A549 (cell line): ENCODE results near the gene BNC2.

Experiments used
- CHD2 ChIP-seq: fragments of 150-350 bp; IDR thresholded peaks from 2 replicates; pipeline ENCODE4 v1.6.1; 2014; ENCODE audit warnings: low read length; ENCODE audit not compliant: partially characterized antibody
- CTCF ChIP-seq: fragments of >200 bp; sonication (Bioruptor Twin); formaldehyde crosslinking; IDR thresholded peaks from 3 replicates; pipeline ENCODE4 v1.5.1; 2016
- EP300 ChIP-seq, 2 experiments: fragments of >200 bp; sonication (Bioruptor Twin); formaldehyde crosslinking; IDR thresholded peaks; 2 replicates in 1 of 2; 3 replicates in 1 of 2; pipeline ENCODE4 v1.6.1; 2016 to 2017
- HOXB13 ChIP-seq: fragments of 250-450 bp; sonication (Bioruptor Pico); IDR thresholded peaks from 2 replicates; pipeline ENCODE4 v1.5.0; 2020; ENCODE audit warnings: low read depth, mild to moderate bottlenecking, moderate library complexity
- POLR2AphosphoS2 ChIP-seq: conservative IDR thresholded peaks from 2 replicates; pipeline ENCODE4 v1.6.1; 2012; ENCODE audit warnings: low read length, improper control_type of control experiment, inconsistent platforms
- RAD21 ChIP-seq, 2 experiments: fragments of >200 bp in 1 of 2; sonication (Bioruptor Twin) in 1 of 2; formaldehyde crosslinking in 1 of 2; IDR thresholded peaks in 1 of 2; conservative IDR thresholded peaks in 1 of 2; 2 replicates in 1 of 2; 3 replicates in 1 of 2; pipeline ENCODE4 v1.6.1; 2012 to 2018; ENCODE audit warnings: inconsistent platforms in 1 of 2
- REST ChIP-seq: fragments of 200-600 bp; sonication (generic); IDR thresholded peaks from 2 replicates; pipeline ENCODE4 v1.6.1; 2016; ENCODE audit warnings: antibody characterized with exemption, mild to moderate bottlenecking, moderate library complexity

- TF ChIP-seq CTCF (no peak), POLR2AphosphoS2 (no peak), EP300 (IDR thresholded peaks at IDR 0.05) (no peak), HOXB13 (CRISPR knock-in tag) (no peak), REST (no peak), RAD21 (conservative IDR thresholded peaks at IDR 0.05 in 1 of 2, IDR thresholded peaks at IDR 0.05 in 1 of 2) (no peak), CHD2 (no peak)
Measured at GRCh38 chr9:16813838-16814237, 56.6 kb downstream of the BNC2 start.
